ENCODE data around the gene PITRM1. TPM values are rescaled to one million over a fixed set of nuclear protein-coding genes. Genes with fewer than 3 reads are reported as not detected.

Gene PITRM1
- total and polyA plus RNA-seq, 2 experiments from 2014 or later: 44.1 to 45.9 TPM

DNA sequence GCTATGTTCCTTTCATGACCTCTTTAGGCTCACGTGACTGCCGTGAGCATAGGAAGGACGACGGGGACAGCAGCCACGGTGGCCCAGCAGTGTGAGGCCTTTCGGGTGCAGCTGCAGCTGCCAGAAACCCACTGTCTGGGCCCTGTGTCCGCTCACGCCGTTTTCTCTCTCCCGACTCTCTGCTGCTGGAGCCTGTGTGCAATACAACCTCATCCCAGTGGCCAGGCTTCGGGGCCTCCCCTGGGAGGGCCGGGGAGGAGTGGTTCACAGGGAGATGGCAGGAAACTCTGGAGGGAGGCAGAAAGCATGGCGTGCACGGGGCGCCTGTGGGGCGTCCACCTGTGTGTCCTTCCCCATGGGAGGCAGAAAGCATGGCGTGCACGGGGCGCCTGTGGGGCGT lies 66.7 kb downstream of the PITRM1 start:
- Histone ChIP-seq H3K27me3 (no peaks in the 10 kb centered on the region), H3K4me1 (ENCODE audit: insufficient read depth) (no peaks in the 10 kb centered on the region), H3K36me3 (replicated peaks; ENCODE audit: insufficient read depth, low read depth) (no peaks in the 10 kb centered on the region), H3K4me2 (no peak overlapping the region), H3K9me3 (ENCODE audit: low read depth) (no peaks in the 10 kb centered on the region), H3K79me2 (no peaks in the 10 kb centered on the region), H3K27ac (no peak overlapping the region), H3K9me2 (replicated peaks; ENCODE audit: insufficient read depth) (no peaks in the 10 kb centered on the region), H2AFZ (no peak overlapping the region), H3K4me3 (no peak overlapping the region), H4K20me1 (ENCODE audit: insufficient read depth, poor library complexity, severe bottlenecking) (no peaks in the 10 kb centered on the region)
- WGBS (ENCODE audit: low lambda C conversion rate, missing lambda C conversion rate): 82% methylated on average over 16 of the region's 20 CpGs
- TF ChIP-seq, protein P1, sequence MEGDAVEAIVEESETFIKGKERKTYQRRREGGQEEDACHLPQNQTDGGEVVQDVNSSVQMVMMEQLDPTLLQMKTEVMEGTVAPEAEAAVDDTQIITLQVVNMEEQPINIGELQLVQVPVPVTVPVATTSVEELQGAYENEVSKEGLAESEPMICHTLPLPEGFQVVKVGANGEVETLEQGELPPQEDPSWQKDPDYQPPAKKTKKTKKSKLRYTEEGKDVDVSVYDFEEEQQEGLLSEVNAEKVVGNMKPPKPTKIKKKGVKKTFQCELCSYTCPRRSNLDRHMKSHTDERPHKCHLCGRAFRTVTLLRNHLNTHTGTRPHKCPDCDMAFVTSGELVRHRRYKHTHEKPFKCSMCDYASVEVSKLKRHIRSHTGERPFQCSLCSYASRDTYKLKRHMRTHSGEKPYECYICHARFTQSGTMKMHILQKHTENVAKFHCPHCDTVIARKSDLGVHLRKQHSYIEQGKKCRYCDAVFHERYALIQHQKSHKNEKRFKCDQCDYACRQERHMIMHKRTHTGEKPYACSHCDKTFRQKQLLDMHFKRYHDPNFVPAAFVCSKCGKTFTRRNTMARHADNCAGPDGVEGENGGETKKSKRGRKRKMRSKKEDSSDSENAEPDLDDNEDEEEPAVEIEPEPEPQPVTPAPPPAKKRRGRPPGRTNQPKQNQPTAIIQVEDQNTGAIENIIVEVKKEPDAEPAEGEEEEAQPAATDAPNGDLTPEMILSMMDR (IDR thresholded peaks at IDR 0.05; ENCODE audit: poor library complexity): no peak
- no peak for TF ChIP-seq EZH2 (IDR thresholded peaks at IDR 0.05; ENCODE audit: borderline replicate concordance)
- no peak for DNase-seq (ENCODE audit: low spot score)

DNA sequence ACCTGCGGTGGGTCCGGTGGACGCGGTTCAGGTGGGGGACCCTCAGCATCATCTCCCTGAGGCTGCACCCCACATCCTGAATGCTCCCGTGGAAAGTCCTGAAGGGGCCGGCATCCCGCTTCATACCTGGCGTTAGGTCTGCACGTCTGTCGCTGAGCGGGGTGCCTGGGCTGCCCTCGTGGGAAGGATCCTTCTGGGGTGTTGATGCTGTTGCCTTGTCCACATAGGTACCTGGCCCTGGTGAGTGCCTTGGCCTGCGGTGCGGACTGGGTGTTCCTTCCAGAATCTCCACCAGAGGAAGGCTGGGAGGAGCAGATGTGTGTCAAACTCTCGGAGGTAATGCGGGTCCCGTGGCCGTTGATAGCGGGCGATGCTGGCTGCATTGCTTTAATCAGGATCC lies 67.4 kb downstream of the PITRM1 start:
- H3K36me3 ChIP-seq (replicated peaks; ENCODE audit: insufficient read depth, low read depth): no peaks in the 10 kb centered on the region
- H3K4me3 ChIP-seq: no peak overlapping the region
- H3K4me2 ChIP-seq: no peak overlapping the region
- 94% methylated on average over 20 of the region's 20 CpGs for whole genome bisulfite sequencing (ENCODE audit: low lambda C conversion rate, missing lambda C conversion rate)
- H3K27me3 ChIP-seq: no peaks in the 10 kb centered on the region
- H3K27ac ChIP-seq: no peak overlapping the region
- H3K79me2 ChIP-seq: no peaks in the 10 kb centered on the region
- no peaks in the 10 kb centered on the region for H3K9me3 ChIP-seq (ENCODE audit: low read depth)
- H2AFZ ChIP-seq: no peak overlapping the region
- H4K20me1 ChIP-seq (ENCODE audit: insufficient read depth, poor library complexity, severe bottlenecking): no peaks in the 10 kb centered on the region
- no peak for TF ChIP-seq EZH2 (IDR thresholded peaks at IDR 0.05; ENCODE audit: borderline replicate concordance)
- TF ChIP-seq, protein P1 (IDR thresholded peaks at IDR 0.05; ENCODE audit: poor library complexity): no peak
- TF ChIP-seq EZH2phosphoT487 (IDR thresholded peaks at IDR 0.05; ENCODE audit: low read depth, severe bottlenecking, unreplicated experiment): no peak
- H3K9me2 ChIP-seq (replicated peaks; ENCODE audit: insufficient read depth): no peaks in the 10 kb centered on the region
- no peaks in the 10 kb centered on the region for H3K4me1 ChIP-seq (ENCODE audit: insufficient read depth)
- no peak for DNase-seq (ENCODE audit: low spot score)

GRCh38 chr10:3104251-3104918 lies 68.2 kb downstream of the PITRM1 start:
- 87% methylated on average over 28 of the region's 28 CpGs for WGBS (ENCODE audit: low lambda C conversion rate, missing lambda C conversion rate)
- H3K27ac ChIP-seq: no peak overlapping the region

More at GRCh38 chr10:3104251-3104918, 68.2 kb downstream of the PITRM1 start:
- TF ChIP-seq EZH2phosphoT487 (IDR thresholded peaks at IDR 0.05; ENCODE audit: low read depth, severe bottlenecking, unreplicated experiment): no peak
- TF ChIP-seq, protein P1 (IDR thresholded peaks at IDR 0.05; ENCODE audit: poor library complexity): no peak
- TF ChIP-seq EZH2 (IDR thresholded peaks at IDR 0.05; ENCODE audit: borderline replicate concordance): no peak
- Histone ChIP-seq H4K20me1 (ENCODE audit: insufficient read depth, poor library complexity, severe bottlenecking) (no peaks in the 10 kb centered on the region), H3K79me2 (no peaks in the 10 kb centered on the region), H3K9me3 (ENCODE audit: low read depth) (no peaks in the 10 kb centered on the region), H3K4me2 (no peak overlapping the region), H2AFZ (no peak overlapping the region), H3K4me1 (ENCODE audit: insufficient read depth) (no peaks in the 10 kb centered on the region), H3K9me2 (replicated peaks; ENCODE audit: insufficient read depth) (no peaks in the 10 kb centered on the region), H3K27me3 (no peaks in the 10 kb centered on the region), H3K4me3 (no peak overlapping the region), H3K36me3 (replicated peaks; ENCODE audit: insufficient read depth, low read depth) (no peaks in the 10 kb centered on the region)
- no peak for DNase-seq (ENCODE audit: low spot score)

All from hepatocyte (in vitro differentiated cells).